ENCODE results near the gene ANKRD44.

DNA sequence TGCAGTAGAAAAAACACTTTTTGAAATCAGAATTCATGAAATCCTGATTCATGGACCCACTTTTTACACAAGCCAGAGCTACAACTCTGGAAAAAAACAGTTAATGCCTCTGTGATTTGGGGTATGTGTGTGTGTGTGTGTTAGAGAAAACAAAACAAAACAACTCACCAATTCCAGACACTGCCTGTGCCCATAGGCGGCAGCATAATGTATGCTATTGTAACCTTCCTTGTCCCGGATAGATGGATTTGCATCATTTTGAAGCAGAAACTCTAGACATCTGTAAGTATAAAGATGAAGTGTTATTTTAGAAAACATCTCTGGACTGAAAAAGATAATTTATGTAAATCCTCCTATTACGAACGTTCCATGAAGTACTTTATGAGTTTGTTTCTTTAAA lies 232.0 kb downstream of the ANKRD44 start:
- TF ChIP-seq, protein P1, sequence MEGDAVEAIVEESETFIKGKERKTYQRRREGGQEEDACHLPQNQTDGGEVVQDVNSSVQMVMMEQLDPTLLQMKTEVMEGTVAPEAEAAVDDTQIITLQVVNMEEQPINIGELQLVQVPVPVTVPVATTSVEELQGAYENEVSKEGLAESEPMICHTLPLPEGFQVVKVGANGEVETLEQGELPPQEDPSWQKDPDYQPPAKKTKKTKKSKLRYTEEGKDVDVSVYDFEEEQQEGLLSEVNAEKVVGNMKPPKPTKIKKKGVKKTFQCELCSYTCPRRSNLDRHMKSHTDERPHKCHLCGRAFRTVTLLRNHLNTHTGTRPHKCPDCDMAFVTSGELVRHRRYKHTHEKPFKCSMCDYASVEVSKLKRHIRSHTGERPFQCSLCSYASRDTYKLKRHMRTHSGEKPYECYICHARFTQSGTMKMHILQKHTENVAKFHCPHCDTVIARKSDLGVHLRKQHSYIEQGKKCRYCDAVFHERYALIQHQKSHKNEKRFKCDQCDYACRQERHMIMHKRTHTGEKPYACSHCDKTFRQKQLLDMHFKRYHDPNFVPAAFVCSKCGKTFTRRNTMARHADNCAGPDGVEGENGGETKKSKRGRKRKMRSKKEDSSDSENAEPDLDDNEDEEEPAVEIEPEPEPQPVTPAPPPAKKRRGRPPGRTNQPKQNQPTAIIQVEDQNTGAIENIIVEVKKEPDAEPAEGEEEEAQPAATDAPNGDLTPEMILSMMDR (conservative IDR thresholded peaks at IDR 0.05; ENCODE audit: low read depth, low read length) = 0 out of 2 replicates have a peak, but pooled peaks have one; percentile 12
- TF ChIP-seq EZH2 (IDR thresholded peaks at IDR 0.05; ENCODE audit: low read length, unreplicated experiment) (no peak), EZH2phosphoT487 (IDR thresholded peaks at IDR 0.05; ENCODE audit: borderline replicate concordance, low read length) (no peak)

Data from PC-3 (cell line).